ENCODE data around the gene COX8C. TPM values are rescaled to one million over a fixed set of nuclear protein-coding genes. Genes with fewer than 3 reads are reported as not detected.

Gene COX8C
- total RNA-seq, 4 donors from 2014 or later = not detected

GRCh38 chr14:93320489-93320888 lies 26.5 kb upstream of the COX8C start:
- TF ChIP-seq POLR2AphosphoS5 (IDR thresholded peaks at IDR 0.05) = no peak
- no peak for TF ChIP-seq EP300 (IDR thresholded peaks at IDR 0.05)
- TF ChIP-seq POLR2A (IDR thresholded peaks at IDR 0.05) = no peak
- no peak for TF ChIP-seq CTCF (IDR thresholded peaks at IDR 0.05)
- peaks cover 28% of the 10 kb centered on the region for H3K4me1 ChIP-seq
- no peaks in the 10 kb centered on the region for H3K9me3 ChIP-seq
- DNase-seq (ENCODE audit: low spot score in 2 of 2) = no peak
- H3K4me3 ChIP-seq = no peak overlapping the region
- no peak overlapping the region for H3K27ac ChIP-seq
- H3K27me3 ChIP-seq = no peaks in the 10 kb centered on the region
- H3K36me3 ChIP-seq = peaks cover 4% of the 10 kb centered on the region

- Histone ChIP-seq H3K4me1 (peaks cover 16% of the 10 kb centered on the region), H3K9me3 (no peaks in the 10 kb centered on the region), H3K27me3 (no peaks in the 10 kb centered on the region), H3K4me3 (no peak overlapping the region), H3K27ac (no peak overlapping the region), H3K36me3 (peaks cover 4% of the 10 kb centered on the region)
- TF ChIP-seq EP300 (IDR thresholded peaks at IDR 0.05) (no peak), POLR2AphosphoS5 (IDR thresholded peaks at IDR 0.05) (no peak), CTCF (IDR thresholded peaks at IDR 0.05) (no peak), POLR2A (IDR thresholded peaks at IDR 0.05) (no peak)
- 87% methylated on average over 5 of the region's 5 CpGs for WGBS
- DNase-seq (ENCODE audit: low spot score in 2 of 2) = no peak
Observed at GRCh38 chr14:93322929-93323599, 23.9 kb upstream of the COX8C start.

GRCh38 chr14:93323600-93324174 lies 23.3 kb upstream of the COX8C start:
- no peak overlapping the region for H3K4me3 ChIP-seq
- DNase-seq (ENCODE audit: low spot score in 2 of 2) = no peak
- no peaks in the 10 kb centered on the region for H3K9me3 ChIP-seq
- H3K4me1 ChIP-seq = peaks cover 16% of the 10 kb centered on the region
- H3K36me3 ChIP-seq = peaks cover 4% of the 10 kb centered on the region
- no peak overlapping the region for H3K27ac ChIP-seq
- H3K27me3 ChIP-seq = no peaks in the 10 kb centered on the region
- WGBS = 94% methylated on average over 4 of the region's 4 CpGs
- TF ChIP-seq CTCF (IDR thresholded peaks at IDR 0.05) = no peak
- no peak for TF ChIP-seq POLR2AphosphoS5 (IDR thresholded peaks at IDR 0.05)
- no peak for TF ChIP-seq EP300 (IDR thresholded peaks at IDR 0.05)
- no peak for TF ChIP-seq POLR2A (IDR thresholded peaks at IDR 0.05)

- WGBS = 95% methylated on average over 5 of the region's 5 CpGs
- Histone ChIP-seq H3K4me3 (no peak overlapping the region), H3K27ac (no peak overlapping the region), H3K27me3 (no peaks in the 10 kb centered on the region), H3K9me3 (no peaks in the 10 kb centered on the region), H3K36me3 (peaks cover 4% of the 10 kb centered on the region), H3K4me1 (peaks cover 37% of the 10 kb centered on the region)
- DNase-seq (ENCODE audit: low spot score in 2 of 2) = no peak
- no peak for TF ChIP-seq EP300 (IDR thresholded peaks at IDR 0.05)
- TF ChIP-seq POLR2AphosphoS5 (IDR thresholded peaks at IDR 0.05) = no peak
Observed at GRCh38 chr14:93326196-93326595, 20.8 kb upstream of the COX8C start.

- H3K27ac ChIP-seq = no peak overlapping the region
- 100% methylated on average over 6 of the region's 6 CpGs for WGBS
Observed at GRCh38 chr14:93328546-93328945, 18.4 kb upstream of the COX8C start.

More at GRCh38 chr14:93328546-93328945, 18.4 kb upstream of the COX8C start:
- H3K4me1 ChIP-seq = peaks cover 38% of the 10 kb centered on the region
- DNase-seq (ENCODE audit: low spot score in 2 of 2) = no peak
- no peaks in the 10 kb centered on the region for H3K27me3 ChIP-seq
- no peaks in the 10 kb centered on the region for H3K9me3 ChIP-seq
- H3K36me3 ChIP-seq = peaks cover 4% of the 10 kb centered on the region
- no peak overlapping the region for H3K4me3 ChIP-seq
- TF ChIP-seq POLR2AphosphoS5 (IDR thresholded peaks at IDR 0.05) (no peak), POLR2A (IDR thresholded peaks at IDR 0.05) (no peak), CTCF (IDR thresholded peaks at IDR 0.05) (no peak), EP300 (IDR thresholded peaks at IDR 0.05) (no peak)

Data from suprapubic skin (tissue), 4 donors.